ENCODE results near the gene LTB4R.

Gene LTB4R

DNA sequence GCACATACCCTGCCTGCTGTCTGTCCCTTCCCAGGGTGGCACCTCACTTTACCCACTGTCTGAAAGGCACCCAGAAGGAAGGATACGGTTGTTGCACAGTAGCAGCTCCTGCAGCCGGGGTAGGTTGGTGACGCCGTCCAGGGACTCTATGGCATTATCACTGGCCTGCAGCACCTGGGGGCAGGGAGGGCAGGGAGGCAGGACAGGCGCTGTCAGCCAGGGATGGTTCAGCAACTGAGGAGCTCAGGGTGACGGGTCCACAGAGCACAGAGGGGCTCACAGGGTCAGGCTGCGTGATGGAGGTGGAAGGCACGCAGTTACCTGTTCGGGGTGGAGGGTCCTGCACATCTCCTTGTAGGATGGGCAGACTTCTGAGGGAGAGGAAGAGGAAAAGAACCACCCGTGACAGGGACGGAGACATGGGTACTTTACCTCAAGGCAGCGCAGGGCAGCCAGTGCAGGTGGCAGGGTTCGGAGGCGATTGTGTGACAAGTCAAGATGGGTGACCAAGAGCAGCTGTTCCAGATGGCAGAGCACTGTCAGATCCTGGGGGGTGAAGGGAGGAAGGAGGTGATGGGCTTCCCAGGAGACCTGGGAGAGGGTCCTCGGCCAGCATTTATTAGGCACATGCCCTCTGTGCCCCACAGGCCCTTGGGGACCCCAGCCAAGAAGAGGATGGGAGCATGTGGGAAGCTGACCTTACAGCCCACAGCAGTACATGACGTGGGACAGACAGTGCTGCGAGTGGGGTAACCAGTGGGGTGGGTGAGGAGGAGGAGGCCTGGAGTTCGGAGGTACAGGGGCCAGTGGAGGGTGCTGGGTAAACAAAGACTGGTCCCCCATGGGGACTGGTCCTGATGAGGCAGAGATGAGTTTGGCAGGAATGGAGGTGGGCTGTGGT is 44.7 kb upstream of the LTB4R start:
- Histone ChIP-seq H3K36me3 (no peaks in the 10 kb centered on the region), H3K4me3 (ENCODE audit: low read depth, low read length) (no peak overlapping the region), H3K27ac (no peak overlapping the region), H3K27me3 (ENCODE audit: insufficient read depth, low read depth, severe bottlenecking) (no peaks in the 10 kb centered on the region), H3K9me3 (ENCODE audit: severe bottlenecking) (no peaks in the 10 kb centered on the region)
- TF ChIP-seq CTCF (IDR thresholded peaks at IDR 0.05; ENCODE audit: low read depth, low read length) = no peak
- DNase-seq = no peak

DNA sequence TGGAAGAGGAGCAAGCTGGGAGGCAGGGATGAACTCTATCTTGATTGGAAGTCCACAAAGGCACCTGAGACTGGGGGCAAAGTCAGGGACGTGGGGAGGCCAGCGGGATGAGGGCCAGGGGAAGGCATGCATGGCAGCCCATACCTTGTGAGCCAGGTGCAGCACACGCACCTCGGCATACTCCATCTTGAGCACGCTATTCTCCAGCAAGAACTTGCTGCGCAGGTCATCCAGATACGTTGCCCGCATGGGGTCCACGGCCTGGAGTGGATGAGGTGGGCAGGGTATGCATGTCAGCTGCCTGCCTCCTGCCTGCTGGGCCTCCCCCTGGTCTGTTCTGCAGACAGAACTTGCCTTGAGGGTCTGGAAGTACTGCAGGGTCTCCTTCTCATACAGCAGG is 43.8 kb upstream of the LTB4R start:
- H3K9me3 ChIP-seq (ENCODE audit: severe bottlenecking) = no peaks in the 10 kb centered on the region
- no peaks in the 10 kb centered on the region for H3K36me3 ChIP-seq
- DNase-seq = no peak
- H3K27me3 ChIP-seq (ENCODE audit: insufficient read depth, low read depth, severe bottlenecking) = no peaks in the 10 kb centered on the region
- TF ChIP-seq CTCF (IDR thresholded peaks at IDR 0.05; ENCODE audit: low read depth, low read length) = no peak
- H3K4me3 ChIP-seq (ENCODE audit: low read depth, low read length) = no peak overlapping the region
- H3K27ac ChIP-seq = no peak overlapping the region

DNA sequence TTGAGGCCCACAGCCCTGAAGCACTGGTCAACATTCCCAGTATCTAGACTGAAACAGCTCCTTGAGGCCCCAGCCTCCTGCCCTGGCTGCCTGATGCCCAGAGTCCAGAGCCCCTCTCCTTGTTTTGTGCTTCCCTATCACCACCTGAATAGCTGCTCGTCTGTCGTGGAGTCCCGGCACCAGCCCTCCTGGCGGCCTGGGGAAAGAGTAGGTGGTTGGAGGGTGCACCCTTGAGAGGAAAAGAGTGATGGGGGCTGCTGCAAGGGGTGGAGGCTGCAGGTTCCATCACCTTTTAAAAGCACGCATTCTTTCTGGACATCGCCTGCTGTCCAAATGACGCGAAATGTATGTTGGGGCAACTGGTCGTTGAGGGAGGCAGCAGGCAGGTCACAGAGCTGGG is 43.1 kb upstream of the LTB4R start:
- TF ChIP-seq CTCF (IDR thresholded peaks at IDR 0.05; ENCODE audit: low read depth, low read length) = no peak
- Histone ChIP-seq H3K27me3 (ENCODE audit: insufficient read depth, low read depth, severe bottlenecking) (no peaks in the 10 kb centered on the region), H3K9me3 (ENCODE audit: severe bottlenecking) (no peaks in the 10 kb centered on the region), H3K4me3 (ENCODE audit: low read depth, low read length) (no peak overlapping the region), H3K36me3 (no peaks in the 10 kb centered on the region), H3K27ac (no peak overlapping the region)
- no peak for DNase-seq

GRCh38 chr14:24269368-24269767 is 41.9 kb upstream of the LTB4R start:
- Histone ChIP-seq H3K4me3 (ENCODE audit: low read depth, low read length) (no peak overlapping the region), H3K27ac (no peak overlapping the region), H3K27me3 (ENCODE audit: insufficient read depth, low read depth, severe bottlenecking) (no peaks in the 10 kb centered on the region), H3K9me3 (ENCODE audit: severe bottlenecking) (no peaks in the 10 kb centered on the region), H3K36me3 (no peaks in the 10 kb centered on the region)
- DNase-seq = no peak
- TF ChIP-seq CTCF (IDR thresholded peaks at IDR 0.05; ENCODE audit: low read depth, low read length) = no peak

DNA sequence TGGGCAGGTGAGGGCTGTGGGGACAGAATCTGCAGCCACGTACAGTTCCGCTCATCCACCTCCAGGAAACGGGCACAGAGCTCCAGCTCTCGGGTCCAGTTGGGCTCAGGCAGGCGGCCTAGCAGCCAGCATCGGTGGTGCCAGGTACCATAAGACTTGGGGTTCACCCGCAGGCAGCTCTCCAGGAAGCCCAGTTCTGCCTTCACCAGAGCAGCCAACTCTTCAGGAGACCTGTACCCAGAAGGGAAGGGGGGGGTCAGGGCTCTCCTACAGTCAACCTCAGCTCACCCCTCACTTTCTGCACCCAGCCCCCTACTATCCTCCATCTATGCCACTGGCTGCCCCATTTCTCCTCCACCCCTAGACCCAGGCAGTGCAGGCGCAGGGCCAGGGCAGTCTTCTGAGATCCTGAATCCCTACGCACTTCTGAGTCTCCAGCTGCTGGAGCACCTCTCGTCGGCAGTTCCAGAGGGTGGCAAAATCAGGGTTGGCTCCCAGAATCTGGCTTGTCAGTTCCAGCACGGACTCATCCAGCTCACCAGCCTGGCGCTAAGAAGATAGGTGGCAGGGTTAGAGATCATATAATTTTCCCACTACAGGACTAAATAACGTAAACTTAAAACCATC is 41.3 kb upstream of the LTB4R start:
- H3K27ac ChIP-seq = no peak overlapping the region

More for the DNA sequence above, 41.3 kb upstream of the LTB4R start:
- no peak for DNase-seq
- TF ChIP-seq CTCF (IDR thresholded peaks at IDR 0.05; ENCODE audit: low read depth, low read length) = no peak
- H3K9me3 ChIP-seq (ENCODE audit: severe bottlenecking) = no peaks in the 10 kb centered on the region
- no peaks in the 10 kb centered on the region for H3K36me3 ChIP-seq
- H3K4me3 ChIP-seq (ENCODE audit: low read depth, low read length) = no peak overlapping the region
- H3K27me3 ChIP-seq (ENCODE audit: insufficient read depth, low read depth, severe bottlenecking) = no peaks in the 10 kb centered on the region

Measured in WERI-Rb-1 (cell line).